ENCODE results near the gene ZNF436. TPM values are rescaled to one million over a fixed set of nuclear protein-coding genes. Genes with fewer than 3 reads are reported as not detected.

Gene ZNF436
- total and polyA plus RNA-seq, 9 of the 15 experiments (the other 6 are each of a cell fraction or from before 2014, with no cell fraction given) = 2.1 to 11.3 (median 6.8) TPM

DNA sequence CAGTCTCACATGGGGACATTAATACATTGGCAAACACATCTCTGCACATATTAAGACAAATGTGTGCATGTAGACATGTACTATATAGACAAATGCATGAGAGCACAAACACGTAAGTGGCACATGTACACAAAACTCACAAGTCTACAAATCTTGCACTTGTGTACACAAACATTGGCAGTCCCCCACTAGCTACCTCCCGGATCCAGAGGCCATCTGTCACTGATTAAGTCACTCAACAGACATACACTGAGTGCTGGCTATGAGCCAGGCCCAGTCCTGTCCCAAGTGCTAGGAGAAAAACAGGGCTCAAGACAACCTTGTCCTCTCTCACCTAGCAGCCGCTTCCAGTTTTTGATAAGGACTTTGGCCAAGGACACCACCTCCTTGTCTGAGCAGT is 47.9 kb upstream of the ZNF436 start (continued):
- TF ChIP-seq, protein P1, sequence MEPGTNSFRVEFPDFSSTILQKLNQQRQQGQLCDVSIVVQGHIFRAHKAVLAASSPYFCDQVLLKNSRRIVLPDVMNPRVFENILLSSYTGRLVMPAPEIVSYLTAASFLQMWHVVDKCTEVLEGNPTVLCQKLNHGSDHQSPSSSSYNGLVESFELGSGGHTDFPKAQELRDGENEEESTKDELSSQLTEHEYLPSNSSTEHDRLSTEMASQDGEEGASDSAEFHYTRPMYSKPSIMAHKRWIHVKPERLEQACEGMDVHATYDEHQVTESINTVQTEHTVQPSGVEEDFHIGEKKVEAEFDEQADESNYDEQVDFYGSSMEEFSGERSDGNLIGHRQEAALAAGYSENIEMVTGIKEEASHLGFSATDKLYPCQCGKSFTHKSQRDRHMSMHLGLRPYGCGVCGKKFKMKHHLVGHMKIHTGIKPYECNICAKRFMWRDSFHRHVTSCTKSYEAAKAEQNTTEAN (CRISPR knock-in tag; IDR thresholded peaks at IDR 0.05) = no peak
- TF ChIP-seq EZH2 (IDR thresholded peaks at IDR 0.05; ENCODE audit: borderline replicate concordance, low read depth, low read length) (no peak), RCOR1 (IDR thresholded peaks at IDR 0.05; ENCODE audit: borderline replicate concordance in 1 of 2, low read depth in 2 of 2, low read length in 2 of 2) (peak in 1 of 2 experiments; percentile 67; a peak in 2 of 4 replicates), MYBL2 (IDR thresholded peaks at IDR 0.05; ENCODE audit: low read depth) (no peak), MYBL2 (CRISPR knock-in tag; IDR thresholded peaks at IDR 0.05; ENCODE audit: borderline replicate concordance) (no peak), ZNF444 (CRISPR knock-in tag; IDR thresholded peaks at IDR 0.05) (no peak), STAT5B (CRISPR knock-in tag; IDR thresholded peaks at IDR 0.05) (no peak), CREB1 (IDR thresholded peaks at IDR 0.05) (no peak), CREB1 (CRISPR knock-in tag; IDR thresholded peaks at IDR 0.05) (no peak), MEF2A (IDR thresholded peaks at IDR 0.05; ENCODE audit: control insufficient read depth, low read depth, low read length) (no peak), ZNF764 (CRISPR knock-in tag; IDR thresholded peaks at IDR 0.05; ENCODE audit: low read depth) (no peak), BHLHE40 (IDR thresholded peaks at IDR 0.05; ENCODE audit: low read length) (0 out of 2 replicates have a peak, but pooled peaks have one; percentile 16), ZNF184 (CRISPR knock-in tag; IDR thresholded peaks at IDR 0.05) (no peak), KLF6 (CRISPR knock-in tag; IDR thresholded peaks at IDR 0.05; ENCODE audit: borderline replicate concordance) (no peak), SP2 (IDR thresholded peaks at IDR 0.05; ENCODE audit: extremely low read depth, low read depth, low read length, poor library complexity, severe bottlenecking) (no peak), PCBP1 (IDR thresholded peaks at IDR 0.05; ENCODE audit: low read depth, low read length, poor library complexity, severe bottlenecking) (no peak), RBBP5 (IDR thresholded peaks at IDR 0.05; ENCODE audit: borderline replicate concordance, insufficient read depth, low read length, poor library complexity, severe bottlenecking) (no peak), ZNF212 (CRISPR knock-in tag; IDR thresholded peaks at IDR 0.05) (no peak)
- TF ChIP-seq, protein P2, sequence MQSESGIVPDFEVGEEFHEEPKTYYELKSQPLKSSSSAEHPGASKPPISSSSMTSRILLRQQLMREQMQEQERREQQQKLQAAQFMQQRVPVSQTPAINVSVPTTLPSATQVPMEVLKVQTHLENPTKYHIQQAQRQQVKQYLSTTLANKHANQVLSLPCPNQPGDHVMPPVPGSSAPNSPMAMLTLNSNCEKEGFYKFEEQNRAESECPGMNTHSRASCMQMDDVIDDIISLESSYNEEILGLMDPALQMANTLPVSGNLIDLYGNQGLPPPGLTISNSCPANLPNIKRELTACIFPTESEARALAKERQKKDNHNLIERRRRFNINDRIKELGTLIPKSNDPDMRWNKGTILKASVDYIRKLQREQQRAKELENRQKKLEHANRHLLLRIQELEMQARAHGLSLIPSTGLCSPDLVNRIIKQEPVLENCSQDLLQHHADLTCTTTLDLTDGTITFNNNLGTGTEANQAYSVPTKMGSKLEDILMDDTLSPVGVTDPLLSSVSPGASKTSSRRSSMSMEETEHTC (IDR thresholded peaks at IDR 0.05) = no peak
- TF ChIP-seq, protein P3, sequence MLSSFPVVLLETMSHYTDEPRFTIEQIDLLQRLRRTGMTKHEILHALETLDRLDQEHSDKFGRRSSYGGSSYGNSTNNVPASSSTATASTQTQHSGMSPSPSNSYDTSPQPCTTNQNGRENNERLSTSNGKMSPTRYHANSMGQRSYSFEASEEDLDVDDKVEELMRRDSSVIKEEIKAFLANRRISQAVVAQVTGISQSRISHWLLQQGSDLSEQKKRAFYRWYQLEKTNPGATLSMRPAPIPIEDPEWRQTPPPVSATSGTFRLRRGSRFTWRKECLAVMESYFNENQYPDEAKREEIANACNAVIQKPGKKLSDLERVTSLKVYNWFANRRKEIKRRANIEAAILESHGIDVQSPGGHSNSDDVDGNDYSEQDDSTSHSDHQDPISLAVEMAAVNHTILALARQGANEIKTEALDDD (IDR thresholded peaks at IDR 0.05) = no peak
- TF ChIP-seq, protein P4, sequence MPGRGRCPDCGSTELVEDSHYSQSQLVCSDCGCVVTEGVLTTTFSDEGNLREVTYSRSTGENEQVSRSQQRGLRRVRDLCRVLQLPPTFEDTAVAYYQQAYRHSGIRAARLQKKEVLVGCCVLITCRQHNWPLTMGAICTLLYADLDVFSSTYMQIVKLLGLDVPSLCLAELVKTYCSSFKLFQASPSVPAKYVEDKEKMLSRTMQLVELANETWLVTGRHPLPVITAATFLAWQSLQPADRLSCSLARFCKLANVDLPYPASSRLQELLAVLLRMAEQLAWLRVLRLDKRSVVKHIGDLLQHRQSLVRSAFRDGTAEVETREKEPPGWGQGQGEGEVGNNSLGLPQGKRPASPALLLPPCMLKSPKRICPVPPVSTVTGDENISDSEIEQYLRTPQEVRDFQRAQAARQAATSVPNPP (IDR thresholded peaks at IDR 0.05; ENCODE audit: borderline replicate concordance, insufficient read depth, insufficient read length) = no peak
- TF ChIP-seq, protein P5, sequence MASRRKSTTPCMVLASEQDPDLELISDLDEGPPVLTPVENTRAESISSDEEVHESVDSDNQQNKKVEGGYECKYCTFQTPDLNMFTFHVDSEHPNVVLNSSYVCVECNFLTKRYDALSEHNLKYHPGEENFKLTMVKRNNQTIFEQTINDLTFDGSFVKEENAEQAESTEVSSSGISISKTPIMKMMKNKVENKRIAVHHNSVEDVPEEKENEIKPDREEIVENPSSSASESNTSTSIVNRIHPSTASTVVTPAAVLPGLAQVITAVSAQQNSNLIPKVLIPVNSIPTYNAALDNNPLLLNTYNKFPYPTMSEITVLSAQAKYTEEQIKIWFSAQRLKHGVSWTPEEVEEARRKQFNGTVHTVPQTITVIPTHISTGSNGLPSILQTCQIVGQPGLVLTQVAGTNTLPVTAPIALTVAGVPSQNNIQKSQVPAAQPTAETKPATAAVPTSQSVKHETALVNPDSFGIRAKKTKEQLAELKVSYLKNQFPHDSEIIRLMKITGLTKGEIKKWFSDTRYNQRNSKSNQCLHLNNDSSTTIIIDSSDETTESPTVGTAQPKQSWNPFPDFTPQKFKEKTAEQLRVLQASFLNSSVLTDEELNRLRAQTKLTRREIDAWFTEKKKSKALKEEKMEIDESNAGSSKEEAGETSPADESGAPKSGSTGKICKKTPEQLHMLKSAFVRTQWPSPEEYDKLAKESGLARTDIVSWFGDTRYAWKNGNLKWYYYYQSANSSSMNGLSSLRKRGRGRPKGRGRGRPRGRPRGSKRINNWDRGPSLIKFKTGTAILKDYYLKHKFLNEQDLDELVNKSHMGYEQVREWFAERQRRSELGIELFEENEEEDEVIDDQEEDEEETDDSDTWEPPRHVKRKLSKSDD (conservative IDR thresholded peaks at IDR 0.05; ENCODE audit: low read length) = no peak
